Measurements from ENCODE around the gene BTG1.

BTG1 gene

GRCh38 chr12:92133795-92134637, 11.6 kb downstream of the BTG1 start:
- Mint-ChIP-seq H3K27me3 (no peaks in the 10 kb centered on the region), H3K36me3 (peaks cover 70% of the 10 kb centered on the region), H3K4me1 (peaks cover 93% of the 10 kb centered on the region), H3K27ac (peak overlapping the region; percentile 87), H3K4me3 (peak overlapping the region; percentile 59), H3K9me3 (no peaks in the 10 kb centered on the region)
- CTCF ChIA-PET, result interaction anchor here (1.2 to 4.5 kb wide), 4 partner anchors 8 to 12 kb away, joined by 3 to 19 read pairs (median 5); partner anchors contain the start of gene BTG1
- DNase-seq, result no peak

GRCh38 chr12:92133171-92133570, 12.5 kb downstream of the BTG1 start:
- Mint-ChIP-seq H3K36me3 (peaks cover 67% of the 10 kb centered on the region), H3K27me3 (no peaks in the 10 kb centered on the region), H3K27ac (peak overlapping the region; percentile 87), H3K4me3 (no peak overlapping the region), H3K4me1 (peaks cover 96% of the 10 kb centered on the region), H3K9me3 (no peaks in the 10 kb centered on the region)
- DNase-seq, result no peak
- CTCF ChIA-PET, result interaction anchor here (1.2 to 4.5 kb wide), 5 partner anchors 9 to 103 kb away, joined by 3 to 19 read pairs (median 5); partner anchors contain the start of gene BTG1

GRCh38 chr12:92132288-92132687, 13.4 kb downstream of the BTG1 start:
- CTCF ChIA-PET, result interaction anchor here (1.2 to 4.5 kb wide), 3 partner anchors 11 to 255 kb away, joined by 3 to 19 read pairs (median 4); no protein-coding TSS in a partner anchor
- DNase-seq, result peak; percentile 43
- Mint-ChIP-seq H3K27ac (peak overlapping the region; percentile 91), H3K9me3 (no peaks in the 10 kb centered on the region), H3K4me3 (peak overlapping the region; percentile 65), H3K27me3 (no peaks in the 10 kb centered on the region), H3K36me3 (peaks cover 59% of the 10 kb centered on the region), H3K4me1 (peaks cover 90% of the 10 kb centered on the region)

GRCh38 chr12:92130999-92131398, 14.6 kb downstream of the BTG1 start:
- CTCF ChIA-PET, result interaction anchor here (0.7 to 4.5 kb wide), 4 partner anchors 13 to 254 kb away, joined by 3 to 19 read pairs (median 3); no protein-coding TSS in a partner anchor
- Mint-ChIP-seq H3K36me3 (peaks cover 53% of the 10 kb centered on the region), H3K27me3 (no peaks in the 10 kb centered on the region), H3K4me3 (peak overlapping the region; percentile 65), H3K4me1 (peaks cover 83% of the 10 kb centered on the region), H3K27ac (peak overlapping the region; percentile 91), H3K9me3 (no peaks in the 10 kb centered on the region)
- no peak for DNase-seq

GRCh38 chr12:92129609-92130008, 16.0 kb downstream of the BTG1 start:
- CTCF ChIA-PET, result interaction anchor here (0.9 kb wide), 1 partner anchor 15 kb away, joined by 3 read pairs; no protein-coding TSS in a partner anchor
- Mint-ChIP-seq H3K27ac (peak overlapping the region; percentile 43), H3K4me1 (peaks cover 84% of the 10 kb centered on the region), H3K36me3 (peaks cover 53% of the 10 kb centered on the region), H3K4me3 (no peak overlapping the region), H3K27me3 (no peaks in the 10 kb centered on the region), H3K9me3 (no peaks in the 10 kb centered on the region)
- no peak for DNase-seq

- Mint-ChIP-seq H3K4me1 (peaks cover 84% of the 10 kb centered on the region), H3K4me3 (no peak overlapping the region), H3K36me3 (peaks cover 48% of the 10 kb centered on the region), H3K27ac (peak overlapping the region; percentile 68), H3K9me3 (no peaks in the 10 kb centered on the region), H3K27me3 (no peaks in the 10 kb centered on the region)
- DNase-seq, result no peak
- CTCF ChIA-PET, result no interaction called here
These were observed 17.0 kb downstream of the BTG1 start for GRCh38 chr12:92128612-92129011.

GRCh38 chr12:92124689-92125029, 21.0 kb downstream of the BTG1 start:
- Mint-ChIP-seq H3K4me3 (peak overlapping the region; percentile 3), H3K36me3 (peaks cover 48% of the 10 kb centered on the region), H3K27me3 (no peaks in the 10 kb centered on the region), H3K4me1 (peaks cover 50% of the 10 kb centered on the region), H3K27ac (no peak overlapping the region), H3K9me3 (peaks cover 6% of the 10 kb centered on the region)
- no peak for DNase-seq
- CTCF ChIA-PET, result interaction anchor here (1.3 to 1.5 kb wide), 3 partner anchors 9 to 83 kb away, joined by 3 to 5 read pairs (median 3); no protein-coding TSS in a partner anchor

GRCh38 chr12:92123780-92124688, 21.6 kb downstream of the BTG1 start:
- CTCF ChIA-PET, result interaction anchor here (0.5 to 1.5 kb wide), 4 partner anchors 9 to 88 kb away, joined by 3 to 5 read pairs (median 4); no protein-coding TSS in a partner anchor
- peaks cover 48% of the 10 kb centered on the region for H3K36me3 Mint-ChIP-seq
- DNase-seq, result no peak
- H3K27me3 Mint-ChIP-seq, result no peaks in the 10 kb centered on the region
- peak overlapping the region; percentile 62 for H3K27ac Mint-ChIP-seq
- no peak overlapping the region for H3K4me3 Mint-ChIP-seq
- peaks cover 11% of the 10 kb centered on the region for H3K9me3 Mint-ChIP-seq
- H3K4me1 Mint-ChIP-seq, result peaks cover 50% of the 10 kb centered on the region

GRCh38 chr12:92122941-92123779, 22.5 kb downstream of the BTG1 start:
- peak overlapping the region; percentile 62 for H3K27ac Mint-ChIP-seq
- peaks cover 51% of the 10 kb centered on the region for H3K36me3 Mint-ChIP-seq
- no peak overlapping the region for H3K4me3 Mint-ChIP-seq
- H3K4me1 Mint-ChIP-seq, result peaks cover 47% of the 10 kb centered on the region
- DNase-seq, result no peak
- CTCF ChIA-PET, result interaction anchor here (0.5 kb wide), 2 partner anchors 87 to 92 kb away, joined by 3 to 5 read pairs; no protein-coding TSS in a partner anchor
- H3K9me3 Mint-ChIP-seq, result peaks cover 16% of the 10 kb centered on the region
- H3K27me3 Mint-ChIP-seq, result no peaks in the 10 kb centered on the region

GRCh38 chr12:92121826-92122225, 23.8 kb downstream of the BTG1 start:
- H3K27ac Mint-ChIP-seq, result no peak overlapping the region
- H3K36me3 Mint-ChIP-seq, result peaks cover 49% of the 10 kb centered on the region
- CTCF ChIA-PET, result interaction anchor here (1.0 kb wide), 1 partner anchor 21 kb away, joined by 3 read pairs; no protein-coding TSS in a partner anchor
- H3K4me1 Mint-ChIP-seq, result peaks cover 43% of the 10 kb centered on the region
- no peak overlapping the region for H3K4me3 Mint-ChIP-seq
- no peak for DNase-seq
- H3K9me3 Mint-ChIP-seq, result peaks cover 16% of the 10 kb centered on the region
- no peaks in the 10 kb centered on the region for H3K27me3 Mint-ChIP-seq

- CTCF ChIA-PET, result interaction anchor here (0.8 kb wide), 1 partner anchor 773 kb away, joined by 3 read pairs; no protein-coding TSS in a partner anchor
- no peaks in the 10 kb centered on the region for H3K27me3 Mint-ChIP-seq
- peaks cover 42% of the 10 kb centered on the region for H3K36me3 Mint-ChIP-seq
- no peak overlapping the region for H3K4me3 Mint-ChIP-seq
- H3K9me3 Mint-ChIP-seq, result peaks cover 16% of the 10 kb centered on the region
- no peak overlapping the region for H3K27ac Mint-ChIP-seq
- peaks cover 36% of the 10 kb centered on the region for H3K4me1 Mint-ChIP-seq
- DNase-seq, result no peak
These were observed 26.7 kb downstream of the BTG1 start for GRCh38 chr12:92118826-92119536.

- CTCF ChIA-PET, result interaction anchor here (0.6 to 1.6 kb wide), 3 partner anchors 10 to 84 kb away, joined by 3 read pairs; no protein-coding TSS in a partner anchor
- Mint-ChIP-seq H3K36me3 (peaks cover 30% of the 10 kb centered on the region), H3K27me3 (no peaks in the 10 kb centered on the region), H3K9me3 (peaks cover 11% of the 10 kb centered on the region), H3K4me3 (peak overlapping the region; percentile 9), H3K27ac (no peak overlapping the region), H3K4me1 (peaks cover 52% of the 10 kb centered on the region)
- DNase-seq, result no peak
These were observed 30.8 kb downstream of the BTG1 start for GRCh38 chr12:92114834-92115233.

Data from activated naive CD4-positive, alpha-beta T cell treated with anti-CD3 and anti-CD28 coated beads, Interleukin-2, amount 10 ng/mL, durations not matched to agents 7 days and 5 days (primary cell).